ENCODE data around the gene ARMCX4. TPM values are rescaled to one million over a fixed set of nuclear protein-coding genes. Genes with fewer than 3 reads are reported as not detected.

The ARMCX4 gene
- total and polyA plus RNA-seq, 9 of the 15 experiments (the other 6 are each of a cell fraction or from before 2014, with no cell fraction given) = 0.11 TPM; not detected in 8

- H3K36me3 ChIP-seq (ENCODE audit: control insufficient read depth, insufficient read depth, low read length) = no peaks in the 10 kb centered on the region
- H3K4me3 ChIP-seq = no peak overlapping the region
- POLR2A ChIA-PET = no interaction called here
- WGBS (ENCODE audit: insufficient coverage, low coverage, missing lambda C conversion rate) = 0% methylated on average over 1 of the region's 2 CpGs
- H3K9me3 ChIP-seq (replicated peaks; ENCODE audit: control insufficient read depth, insufficient read depth, low read depth, low read length) = no peaks in the 10 kb centered on the region
- H3K4me2 ChIP-seq (ENCODE audit: insufficient read depth, low read length) = no peak overlapping the region
- BruUV-seq (replicated peaks) = no TSS peak
- no peaks in the 10 kb centered on the region for H3K4me1 ChIP-seq (replicated peaks in 1 of 2; ENCODE audit: control insufficient read depth in 2 of 2, insufficient read depth in 2 of 2, low read length in 2 of 2)
- H4K20me1 ChIP-seq (replicated peaks; ENCODE audit: control insufficient read depth, insufficient read depth, low read length) = no peaks in the 10 kb centered on the region
- no peak overlapping the region for H3K27ac ChIP-seq (ENCODE audit: extremely low read depth, low read depth, low read length)
- no peaks in the 10 kb centered on the region for H3K9me1 ChIP-seq (ENCODE audit: control insufficient read depth, insufficient read depth, low read length)
- TF ChIP-seq ZNF41 (CRISPR knock-in tag; conservative IDR thresholded peaks at IDR 0.05) (no peak), DIDO1 (tag; IDR thresholded peaks at IDR 0.05; ENCODE audit: low read depth) (no peak), MYBL2 (IDR thresholded peaks at IDR 0.05; ENCODE audit: low read depth) (no peak), MYBL2 (CRISPR knock-in tag; IDR thresholded peaks at IDR 0.05; ENCODE audit: borderline replicate concordance) (no peak), ATF4 (CRISPR knock-in tag; IDR thresholded peaks at IDR 0.05) (no peak), CHD1 (IDR thresholded peaks at IDR 0.05; ENCODE audit: low read length) (no peak), ZNF217 (CRISPR knock-in tag; IDR thresholded peaks at IDR 0.05) (no peak), SMAD2 (IDR thresholded peaks at IDR 0.05; ENCODE audit: low read depth, low read length) (no peak), ZNF449 (CRISPR knock-in tag; IDR thresholded peaks at IDR 0.05) (no peak), ZFP1 (CRISPR knock-in tag; IDR thresholded peaks at IDR 0.05) (no peak), SOX6 (IDR thresholded peaks at IDR 0.05) (no peak), GTF2E2 (tag; IDR thresholded peaks at IDR 0.05) (no peak), HNRNPH1 (optimal IDR thresholded peaks at IDR 0.05; ENCODE audit: low read depth, low read length) (no peak), FOXJ2 (tag; IDR thresholded peaks at IDR 0.05) (no peak), ETV1 (tag; conservative IDR thresholded peaks at IDR 0.05; ENCODE audit: low read depth) (no peak), ZNF830 (CRISPR knock-in tag; IDR thresholded peaks at IDR 0.05) (no peak), KAT8 (IDR thresholded peaks at IDR 0.05; ENCODE audit: low read depth) (no peak), ZNF354B (CRISPR knock-in tag; IDR thresholded peaks at IDR 0.05) (no peak), CSDE1 (IDR thresholded peaks at IDR 0.05) (no peak), SETDB1 (IDR thresholded peaks at IDR 0.05; ENCODE audit: low read length) (no peak)
- intact Hi-C loops (cut with micrococcal nuclease) (no loop called here), in situ Hi-C loops (cut with MboI) (no loop called here)
- DNase-seq (ENCODE audit: extremely low read depth in 1 of 4, low spot score in 3 of 4) (no peak), ATAC-seq (no peak), FAIRE-seq (no peak)
- H3K9ac ChIP-seq (ENCODE audit: insufficient read depth in 1 of 2, low read depth in 2 of 2, low read length in 2 of 2) = no peak overlapping the region
- CTCF ChIA-PET (ENCODE audit: low intra/inter-chr PET ratio) = no interaction called here
- H3K27me3 ChIP-seq (ENCODE audit: control insufficient read depth in 2 of 2, insufficient read depth in 2 of 2, low read length in 2 of 2) = no peaks in the 10 kb centered on the region
- no peaks in the 10 kb centered on the region for H3K79me2 ChIP-seq (ENCODE audit: control insufficient read depth, insufficient read depth, low read length)
- H2AFZ ChIP-seq (ENCODE audit: low read depth, low read length) = no peak overlapping the region
These were observed 45.7 kb downstream of the ARMCX4 start for GRCh38 chrX:101530944-101531343.

All from K562 (cell line).